ENCODE results near the gene HRNR. TPM values are rescaled to one million over a fixed set of nuclear protein-coding genes. Genes with fewer than 3 reads are reported as not detected.
A peak's percentile ranks its signal among the peaks of the same experiment; 100 is the strongest.

HRNR gene
- polyA plus RNA-seq, 1 donor from 2014 or later = not detected

- TF ChIP-seq SMC3 (conservative IDR thresholded peaks at IDR 0.05; ENCODE audit: poor library complexity) (peak; percentile 50), EP300 (conservative IDR thresholded peaks at IDR 0.05; ENCODE audit: poor library complexity, severe bottlenecking) (no peak), MXI1 (conservative IDR thresholded peaks at IDR 0.05; ENCODE audit: poor library complexity, severe bottlenecking) (no peak), POLR2AphosphoS5 (IDR thresholded peaks at IDR 0.05) (no peak), CTCF (IDR thresholded peaks at IDR 0.05; ENCODE audit: poor library complexity, severe bottlenecking) (peak; percentile 52), RAD21 (conservative IDR thresholded peaks at IDR 0.05) (peak; percentile 46), REST (IDR thresholded peaks at IDR 0.05; ENCODE audit: borderline replicate concordance) (no peak)
- Histone ChIP-seq H3K9me2 (ENCODE audit: insufficient read depth, low read length) (no peaks in the 10 kb centered on the region), H3K9ac (ENCODE audit: low read length) (no peak overlapping the region)
These were observed 38.2 kb downstream of the HRNR start for GRCh38 chr1:152185544-152186391.

GRCh38 chr1:152182944-152183361 is 41.0 kb downstream of the HRNR start:
- Histone ChIP-seq H3K9me3 (ENCODE audit: low read length) (peaks cover 3% of the 10 kb centered on the region), H4K20me1 (ENCODE audit: insufficient read depth) (no peaks in the 10 kb centered on the region), H3K4me2 (ENCODE audit: low read length) (no peak overlapping the region), H3K9me2 (ENCODE audit: insufficient read depth, low read length) (no peaks in the 10 kb centered on the region), H3K36me3 (ENCODE audit: insufficient read depth, low read length) (no peaks in the 10 kb centered on the region), H3K79me2 (replicated peaks; ENCODE audit: insufficient read depth, low read length) (no peaks in the 10 kb centered on the region), H3K27ac (ENCODE audit: low read length) (no peak overlapping the region), H3K9ac (ENCODE audit: low read length) (no peak overlapping the region), H3K4me3 (ENCODE audit: low read length) (no peak overlapping the region), H2AFZ (ENCODE audit: low read depth, low read length) (no peak overlapping the region), H3F3A (ENCODE audit: insufficient read depth, low read length, poor library complexity, severe bottlenecking) (no peaks in the 10 kb centered on the region), H3K27me3 (ENCODE audit: insufficient read depth, low read depth, low read length) (no peaks in the 10 kb centered on the region)
- no peak for TF ChIP-seq SMC3 (conservative IDR thresholded peaks at IDR 0.05; ENCODE audit: poor library complexity)
- no peak for TF ChIP-seq EP300 (conservative IDR thresholded peaks at IDR 0.05; ENCODE audit: poor library complexity, severe bottlenecking)
- no peak for TF ChIP-seq MXI1 (conservative IDR thresholded peaks at IDR 0.05; ENCODE audit: poor library complexity, severe bottlenecking)
- TF ChIP-seq EZH2 (IDR thresholded peaks at IDR 0.05; ENCODE audit: borderline replicate concordance, insufficient read depth, low read length, poor library complexity, severe bottlenecking) = no peak
- TF ChIP-seq POLR2AphosphoS5 (IDR thresholded peaks at IDR 0.05) = no peak
- TF ChIP-seq REST (IDR thresholded peaks at IDR 0.05; ENCODE audit: borderline replicate concordance) = no peak
- no peak for TF ChIP-seq RAD21 (conservative IDR thresholded peaks at IDR 0.05)
- TF ChIP-seq CTCF (IDR thresholded peaks at IDR 0.05; ENCODE audit: poor library complexity, severe bottlenecking) = no peak
- no peak for TF ChIP-seq TAF1 (IDR thresholded peaks at IDR 0.05; ENCODE audit: low read depth)

More at GRCh38 chr1:152185544-152186391, 38.2 kb downstream of the HRNR start:
- no peaks in the 10 kb centered on the region for H3F3A ChIP-seq (ENCODE audit: insufficient read depth, low read length, poor library complexity, severe bottlenecking)
- no peak overlapping the region for H2AFZ ChIP-seq (ENCODE audit: low read depth, low read length)
- H3K79me2 ChIP-seq (replicated peaks; ENCODE audit: insufficient read depth, low read length) = no peaks in the 10 kb centered on the region
- H3K9me3 ChIP-seq (ENCODE audit: low read length) = peaks cover 3% of the 10 kb centered on the region
- no peak overlapping the region for H3K4me2 ChIP-seq (ENCODE audit: low read length)
- no peak overlapping the region for H3K4me3 ChIP-seq (ENCODE audit: low read length)
- no peak overlapping the region for H3K27ac ChIP-seq (ENCODE audit: low read length)
- H3K36me3 ChIP-seq (ENCODE audit: insufficient read depth, low read length) = no peaks in the 10 kb centered on the region
- H3K27me3 ChIP-seq (ENCODE audit: insufficient read depth, low read depth, low read length) = no peaks in the 10 kb centered on the region
- H4K20me1 ChIP-seq (ENCODE audit: insufficient read depth) = no peaks in the 10 kb centered on the region

Data from neural cell (in vitro differentiated cells).